ENCODE results near the gene RIC1.
"Not testable (repeated sequence)": the region's sequence is repeated elsewhere in the genome, so short reads cannot be mapped to it uniquely, and the experiment has no call there.

The RIC1 gene

GRCh38 chr9:5628530-5629311, at the start of gene RIC1:
TSS of gene RIC1 (plus strand) at chr9:5629107. CDS start at chr9:5629310, 203 bp downstream.
- DNase-seq (ENCODE audit: low read depth): peak; percentile 80

- no peak for DNase-seq (ENCODE audit: low read depth)
Observed at GRCh38 chr9:5579881-5580280, 49.0 kb upstream of the RIC1 start.

- no peak for DNase-seq (ENCODE audit: low read depth)
Observed at GRCh38 chr9:5580650-5581049, 48.3 kb upstream of the RIC1 start.

- DNase-seq (ENCODE audit: low read depth): not testable (repeated sequence)
Observed at GRCh38 chr9:5581706-5582105, 47.2 kb upstream of the RIC1 start.

GRCh38 chr9:5582835-5583195, 46.1 kb upstream of the RIC1 start:
- no peak for DNase-seq (ENCODE audit: low read depth)

GRCh38 chr9:5586391-5586802, 42.5 kb upstream of the RIC1 start:
- DNase-seq (ENCODE audit: low read depth): no peak

GRCh38 chr9:5587024-5587423, 41.9 kb upstream of the RIC1 start:
- no peak for DNase-seq (ENCODE audit: low read depth)

GRCh38 chr9:5592231-5592630, 36.7 kb upstream of the RIC1 start:
- no peak for DNase-seq (ENCODE audit: low read depth)

GRCh38 chr9:5592904-5593303, 36.0 kb upstream of the RIC1 start:
- no peak for DNase-seq (ENCODE audit: low read depth)

- no peak for DNase-seq (ENCODE audit: low read depth)
Observed at GRCh38 chr9:5593904-5594303, 35.0 kb upstream of the RIC1 start.

- no peak for DNase-seq (ENCODE audit: low read depth)
Observed at GRCh38 chr9:5596173-5596572, 32.7 kb upstream of the RIC1 start.

GRCh38 chr9:5608298-5609225, 20.3 kb upstream of the RIC1 start:
- DNase-seq (ENCODE audit: low read depth): no peak

- DNase-seq (ENCODE audit: low read depth): no peak
Observed at GRCh38 chr9:5609226-5609596, 19.7 kb upstream of the RIC1 start.

- no peak for DNase-seq (ENCODE audit: low read depth)
Observed at GRCh38 chr9:5610491-5610890, 18.4 kb upstream of the RIC1 start.

- DNase-seq (ENCODE audit: low read depth): no peak
Observed at GRCh38 chr9:5611321-5612184, 17.4 kb upstream of the RIC1 start.

- no peak for DNase-seq (ENCODE audit: low read depth)
Observed at GRCh38 chr9:5612185-5612530, 16.7 kb upstream of the RIC1 start.

GRCh38 chr9:5614192-5614591, 14.7 kb upstream of the RIC1 start:
- no peak for DNase-seq (ENCODE audit: low read depth)

GRCh38 chr9:5614985-5615384, 13.9 kb upstream of the RIC1 start:
- DNase-seq (ENCODE audit: low read depth): no peak

GRCh38 chr9:5617749-5618148, 11.2 kb upstream of the RIC1 start:
- DNase-seq (ENCODE audit: low read depth): no peak

- no peak for DNase-seq (ENCODE audit: low read depth)
Observed at GRCh38 chr9:5620494-5620893, 8.4 kb upstream of the RIC1 start.

- no peak for DNase-seq (ENCODE audit: low read depth)
Observed at GRCh38 chr9:5621327-5621726, 7.6 kb upstream of the RIC1 start.

GRCh38 chr9:5622016-5622415, 6.9 kb upstream of the RIC1 start:
- no peak for DNase-seq (ENCODE audit: low read depth)
